GM12865 (cell line): ENCODE data around the gene SLC38A8.

Experiments used
- DNase-seq: peaks from one replicate; pipeline ENCODE4 v3.0.0; 2010; ENCODE audit warnings: low read depth
- H3K4me3 ChIP-seq: 2 replicates; pipeline ENCODE4 v1.5.1; 2011; ENCODE audit warnings: mild to moderate bottlenecking, low read depth, low read length, control low read depth
- CTCF ChIP-seq: IDR thresholded peaks from 2 replicates; pipeline ENCODE4 v1.5.1; 2011; ENCODE audit warnings: low read length, control low read depth, low read depth, inconsistent platforms; ENCODE audit not compliant: insufficient read depth; ENCODE audit errors: missing control alignments

SLC38A8 gene

GRCh38 chr16:84062734-84063640, 20.4 kb upstream of the SLC38A8 start:
- no peak overlapping the region for H3K4me3 ChIP-seq
- peak; percentile 69 for TF ChIP-seq CTCF
- peak; percentile 41 for DNase-seq

- TF ChIP-seq CTCF: no peak
- no peak for DNase-seq
These were observed 18.7 kb upstream of the SLC38A8 start for GRCh38 chr16:84061236-84061819.

GRCh38 chr16:84059946-84060901, 17.6 kb upstream of the SLC38A8 start:
- H3K4me3 ChIP-seq: no peak overlapping the region
- DNase-seq: no peak
- no peak for TF ChIP-seq CTCF

More at GRCh38 chr16:84061236-84061819, 18.7 kb upstream of the SLC38A8 start:
- no peak overlapping the region for H3K4me3 ChIP-seq

- no peak for TF ChIP-seq CTCF
- no peak overlapping the region for H3K4me3 ChIP-seq
- no peak for DNase-seq
These were observed 16.5 kb upstream of the SLC38A8 start for GRCh38 chr16:84059111-84059510.

- no peak for DNase-seq
- no peak for TF ChIP-seq CTCF
- H3K4me3 ChIP-seq: no peak overlapping the region
These were observed 16.1 kb upstream of the SLC38A8 start for GRCh38 chr16:84058664-84059063.

GRCh38 chr16:84058211-84058610, 15.6 kb upstream of the SLC38A8 start:
- DNase-seq: no peak
- no peak for TF ChIP-seq CTCF
- no peak overlapping the region for H3K4me3 ChIP-seq
